C4-2B (cell line): Measurements from ENCODE around the gene RPL13A.

Source experiments
- CTCF ChIP-seq: fragments of 450-650 bp; conservative IDR thresholded peaks from 2 replicates; pipeline ENCODE4 v1.5.1; 2017; ENCODE audit warnings: mild to moderate bottlenecking
- ZFX ChIP-seq: fragments of 450-650 bp; IDR thresholded peaks from 2 replicates; pipeline ENCODE4 v1.6.1; 2017

- TF ChIP-seq CTCF (no peak), ZFX (no peak)
These were observed 16.2 kb downstream of the RPL13A start for GRCh38 chr19:49503582-49503962.
